Stomach (tissue), 9 donors: Measurements from ENCODE around the gene EGFL8. TPM values are rescaled to one million over a fixed set of nuclear protein-coding genes. Genes with fewer than 3 reads are reported as not detected.
A peak's percentile ranks its signal among the peaks of the same experiment; 100 is the strongest.

Experiments used
- DNase-seq, 2 donors: peaks; one replicate each; pipeline versions ENCODE4 v3.0.0 to v3.0.0-alpha.2; 2013 to 2019
- H3K27ac ChIP-seq, 5 donors: fragments of 200-600 bp in 4 of 5; sonication (generic) in 4 of 5; one replicate each; pipeline ENCODE4 v1.5.1; 2013 to 2019; ENCODE audit warnings: mild to moderate bottlenecking in 1 of 5, moderate library complexity in 1 of 5
- H3K27me3 ChIP-seq, 3 donors: fragments of 200-600 bp; sonication (generic); one replicate each; pipeline ENCODE4 v1.5.1; 2017 to 2019; ENCODE audit warnings: mixed run types in 1 of 3
- H3K36me3 ChIP-seq, 4 donors: fragments of 200-600 bp; sonication (generic); 1 replicate in 3 of 4; 2 replicates in 1 of 4; pipeline ENCODE4 v1.5.1; 2016 to 2019
- H3K4me1 ChIP-seq, 4 donors: fragments of 200-600 bp; sonication (generic); one replicate each; pipeline ENCODE4 v1.5.1; 2016 to 2019
- H3K4me3 ChIP-seq, 4 donors: fragments of 200-600 bp; sonication (generic) in 3 of 4; one replicate each; pipeline ENCODE4 v1.5.1; 2016 to 2019; ENCODE audit warnings: mild to moderate bottlenecking in 1 of 4
- H3K9me3 ChIP-seq, 4 donors: fragments of 200-600 bp; sonication (generic); one replicate each; pipeline ENCODE4 v1.5.1; 2016 to 2019
- CTCF ChIP-seq, 7 experiments: fragments of 450-650 bp in 4 of 7; fragments of 200-600 bp in 3 of 7; sonication (generic) in 3 of 7; IDR thresholded peaks; one replicate each; pipeline ENCODE4 v1.5.1; 2016 to 2019; ENCODE audit warnings: antibody characterized with exemption in 7 of 7, control low read depth in 2 of 7, mild to moderate bottlenecking in 1 of 7
- EP300 ChIP-seq: sonication (generic); formaldehyde crosslinking; IDR thresholded peaks from one replicate; pipeline ENCODE4 v1.6.1; 2017; ENCODE audit warnings: antibody characterized with exemption
- POLR2A ChIP-seq, 4 donors: fragments of 450-650 bp; IDR thresholded peaks; one replicate each; pipeline ENCODE4 v1.6.1; 2016; ENCODE audit warnings: antibody characterized with exemption in 4 of 4, control low read depth in 2 of 4, mild to moderate bottlenecking in 1 of 4, moderate library complexity in 1 of 4
- POLR2AphosphoS5 ChIP-seq, 3 donors: sonication (generic); formaldehyde crosslinking; IDR thresholded peaks; one replicate each; pipeline ENCODE4 v1.6.1; 2016; ENCODE audit warnings: antibody characterized with exemption in 3 of 3
- WGBS, 5 donors: extraction: QIAGEN DNeasy Blood & Tissue Kit in 3 of 5; methylation state at CpG; one replicate each; pipeline versions ENCODE4 v1.1.5 to v1.1.7; 2013 to 2018; 5-methylcytosine and 5-hydroxymethylcytosine counted together
- intact Hi-C: fragments of 100-400 bp; cut with DNase I; formaldehyde crosslinking; loops from one replicate; pipeline ENCODE4 v1.15.1; 2023; ENCODE audit warnings: low total_unique reads
- polyA plus RNA-seq, 3 donors: library from polyadenylated mRNA; stranded (reverse); fragments of 200-250 nt; gene quantifications; one replicate each; pipeline ENCODE4 v1.2.3, GENCODE V29; 2013
- total RNA-seq, 5 donors: library from RNA; depleted of rRNA; stranded (reverse); fragments of >200 nt; gene quantifications; one replicate each; pipeline versions ENCODE4 v1.1.0 to v1.2.3, GENCODE V29; 2014 to 2016
- donor health status: healthy with polysubstance abuse.
- donor health status: Bipolar disorder and iron deficiency.
- donor health status: healthy.

Gene EGFL8
- total and polyA plus RNA-seq, 8 donors = 0.87 to 224 (median 15.6) TPM

- no peak for DNase-seq
- Histone ChIP-seq H3K27me3 (no peaks in the 10 kb centered on the region), H3K36me3 (peaks cover 6 to 26% (median 21%) of the 10 kb centered on the region in 4 donors), H3K4me1 (peaks cover 26 to 51% (median 40%) of the 10 kb centered on the region in 4 donors), H3K4me3 (peak overlapping the region; percentile 45 to 86 (median 66)), H3K9me3 (no peaks in the 10 kb centered on the region), H3K27ac (peak overlapping the region; percentile 85 to 95 (median 92))
- intact Hi-C loops = no loop called here
- TF ChIP-seq EP300 (no peak), POLR2A (IDR thresholded peaks at IDR 0.05) (no peak), CTCF (IDR thresholded peaks at IDR 0.05) (no peak), POLR2AphosphoS5 (IDR thresholded peaks at IDR 0.05) (no peak)
- 22 to 29% (median 28%) methylated on average over 22 of the region's 22 CpGs for WGBS, 5 donors
Measured at GRCh38 chr6:32129297-32130088, 34.9 kb upstream of the EGFL8 start.

- Histone ChIP-seq H3K27ac (no peak overlapping the region), H3K27me3 (no peaks in the 10 kb centered on the region), H3K9me3 (no peaks in the 10 kb centered on the region), H3K36me3 (peaks cover 0 to 6% (median under 1%) of the 10 kb centered on the region in 4 donors), H3K4me3 (no peak overlapping the region), H3K4me1 (peaks cover 26 to 36% (median 30%) of the 10 kb centered on the region in 4 donors)
- TF ChIP-seq POLR2AphosphoS5 (IDR thresholded peaks at IDR 0.05) (no peak), EP300 (no peak), CTCF (IDR thresholded peaks at IDR 0.05) (no peak), POLR2A (IDR thresholded peaks at IDR 0.05) (no peak)
- 82 to 87% (median 84%) methylated on average over 14 of the region's 14 CpGs for WGBS, 5 donors
- no peak for DNase-seq
- intact Hi-C loops = no loop called here
Measured at GRCh38 chr6:32131439-32131948, 32.9 kb upstream of the EGFL8 start.

- H3K4me1 ChIP-seq = peaks cover 20 to 30% (median 24%) of the 10 kb centered on the region in 4 donors
- H3K9me3 ChIP-seq = no peaks in the 10 kb centered on the region
- no peak overlapping the region for H3K27ac ChIP-seq
- no peaks in the 10 kb centered on the region for H3K27me3 ChIP-seq
- intact Hi-C loops = no loop called here
- TF ChIP-seq POLR2AphosphoS5 (IDR thresholded peaks at IDR 0.05) = no peak
- TF ChIP-seq CTCF (IDR thresholded peaks at IDR 0.05) = no peak
- TF ChIP-seq EP300 = no peak
- TF ChIP-seq POLR2A (IDR thresholded peaks at IDR 0.05) = no peak
- no peak overlapping the region for H3K4me3 ChIP-seq
- no peak for DNase-seq
- H3K36me3 ChIP-seq = no peaks in the 10 kb centered on the region
Measured at GRCh38 chr6:32132110-32132509, 32.3 kb upstream of the EGFL8 start.

GRCh38 chr6:32133786-32134185 is 30.6 kb upstream of the EGFL8 start:
- Histone ChIP-seq H3K36me3 (no peaks in the 10 kb centered on the region), H3K27ac (no peak overlapping the region), H3K4me3 (no peak overlapping the region), H3K4me1 (peaks cover 10 to 18% (median 12%) of the 10 kb centered on the region in 4 donors), H3K9me3 (no peaks in the 10 kb centered on the region), H3K27me3 (no peaks in the 10 kb centered on the region)
- TF ChIP-seq POLR2AphosphoS5 (IDR thresholded peaks at IDR 0.05) (no peak), CTCF (IDR thresholded peaks at IDR 0.05) (no peak), EP300 (no peak), POLR2A (IDR thresholded peaks at IDR 0.05) (no peak)
- intact Hi-C loops = no loop called here
- WGBS, 5 donors = 72 to 86% (median 80%) methylated on average over 4 of the region's 4 CpGs
- DNase-seq = no peak
